Peyer's patch (tissue), 4 donors: ENCODE measurements around the gene CUBN.

Experiments used
- POLR2A ChIP-seq, 2 donors: fragments of 450-650 bp; IDR thresholded peaks; one replicate each; pipeline ENCODE4 v1.5.1; 2017; ENCODE audit warnings: antibody characterized with exemption in 2 of 2, mild to moderate bottlenecking in 2 of 2, moderate library complexity in 2 of 2
- TF ChIP-seq, protein P1 (sequence below), 6 experiments: fragments of 450-650 bp in 4 of 6; fragments of 200-600 bp in 2 of 6; sonication (generic) in 1 of 6; IDR thresholded peaks; one replicate each; pipeline ENCODE4 v1.5.1; 2017 to 2019; ENCODE audit warnings: antibody characterized with exemption in 6 of 6, mild to moderate bottlenecking in 3 of 6, moderate library complexity in 1 of 6

DNA sequence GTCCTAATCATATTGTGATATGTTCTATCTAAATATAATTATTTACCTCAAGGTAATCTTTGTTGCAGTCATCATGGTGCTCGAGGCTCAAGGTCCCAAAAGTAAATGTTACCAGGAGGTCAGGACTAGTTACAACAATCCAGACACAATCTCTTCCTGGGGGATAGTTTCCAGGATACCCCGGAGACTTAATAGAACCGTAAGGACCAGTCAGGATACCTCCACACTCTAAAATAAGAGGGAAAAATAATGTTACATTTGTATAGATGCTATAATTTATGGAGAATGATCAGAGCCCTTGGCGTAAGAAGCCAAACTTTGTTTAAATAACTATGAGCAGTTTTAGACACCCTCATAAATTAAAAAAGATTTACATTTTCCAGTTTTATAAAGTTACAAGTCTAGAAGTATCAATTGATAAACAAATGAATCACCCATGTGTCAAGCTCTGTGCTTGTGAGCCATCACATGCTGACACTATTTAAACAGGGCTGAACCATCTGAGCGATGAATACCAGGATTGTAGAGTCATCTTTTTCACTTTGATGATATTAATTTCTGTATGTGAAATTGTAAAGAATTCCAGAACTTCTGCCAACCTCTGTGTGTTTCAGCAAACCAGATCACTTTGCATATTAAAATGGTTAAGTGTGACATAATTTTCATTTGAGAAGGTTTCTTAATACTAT lies 41.3 kb downstream of the CUBN start:
- TF ChIP-seq, protein P1, sequence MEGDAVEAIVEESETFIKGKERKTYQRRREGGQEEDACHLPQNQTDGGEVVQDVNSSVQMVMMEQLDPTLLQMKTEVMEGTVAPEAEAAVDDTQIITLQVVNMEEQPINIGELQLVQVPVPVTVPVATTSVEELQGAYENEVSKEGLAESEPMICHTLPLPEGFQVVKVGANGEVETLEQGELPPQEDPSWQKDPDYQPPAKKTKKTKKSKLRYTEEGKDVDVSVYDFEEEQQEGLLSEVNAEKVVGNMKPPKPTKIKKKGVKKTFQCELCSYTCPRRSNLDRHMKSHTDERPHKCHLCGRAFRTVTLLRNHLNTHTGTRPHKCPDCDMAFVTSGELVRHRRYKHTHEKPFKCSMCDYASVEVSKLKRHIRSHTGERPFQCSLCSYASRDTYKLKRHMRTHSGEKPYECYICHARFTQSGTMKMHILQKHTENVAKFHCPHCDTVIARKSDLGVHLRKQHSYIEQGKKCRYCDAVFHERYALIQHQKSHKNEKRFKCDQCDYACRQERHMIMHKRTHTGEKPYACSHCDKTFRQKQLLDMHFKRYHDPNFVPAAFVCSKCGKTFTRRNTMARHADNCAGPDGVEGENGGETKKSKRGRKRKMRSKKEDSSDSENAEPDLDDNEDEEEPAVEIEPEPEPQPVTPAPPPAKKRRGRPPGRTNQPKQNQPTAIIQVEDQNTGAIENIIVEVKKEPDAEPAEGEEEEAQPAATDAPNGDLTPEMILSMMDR (IDR thresholded peaks at IDR 0.05), result no peak
- TF ChIP-seq POLR2A (IDR thresholded peaks at IDR 0.05), result no peak
